ENCODE data around the gene MCL1. TPM values are rescaled to one million over a fixed set of nuclear protein-coding genes. Genes with fewer than 3 reads are reported as not detected.

Gene MCL1
- polyA plus RNA-seq, 2 of the 4 experiments (the other 2 are of a cell fraction): 80.0 to 202 TPM

GRCh38 chr1:150561254-150561973 is 18.0 kb downstream of the MCL1 start (continued):
- TF ChIP-seq, protein P1, sequence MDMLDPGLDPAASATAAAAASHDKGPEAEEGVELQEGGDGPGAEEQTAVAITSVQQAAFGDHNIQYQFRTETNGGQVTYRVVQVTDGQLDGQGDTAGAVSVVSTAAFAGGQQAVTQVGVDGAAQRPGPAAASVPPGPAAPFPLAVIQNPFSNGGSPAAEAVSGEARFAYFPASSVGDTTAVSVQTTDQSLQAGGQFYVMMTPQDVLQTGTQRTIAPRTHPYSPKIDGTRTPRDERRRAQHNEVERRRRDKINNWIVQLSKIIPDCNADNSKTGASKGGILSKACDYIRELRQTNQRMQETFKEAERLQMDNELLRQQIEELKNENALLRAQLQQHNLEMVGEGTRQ (IDR thresholded peaks at IDR 0.05): no peak
- TF ChIP-seq ATOH8 (CRISPR knock-in tag; IDR thresholded peaks at IDR 0.05; ENCODE audit: low read depth) (no peak), JUN (IDR thresholded peaks at IDR 0.05) (peak; percentile 83 to 88), EHMT2 (IDR thresholded peaks at IDR 0.05; ENCODE audit: low read depth) (no peak), POLR2AphosphoS2 (conservative IDR thresholded peaks at IDR 0.05; ENCODE audit: low read length) (peak; percentile 33; the same call in 1 of the 2 replicates), CHD4 (IDR thresholded peaks at IDR 0.05; ENCODE audit: borderline replicate concordance) (no peak), SREBF2 (IDR thresholded peaks at IDR 0.05) (no peak), RAD21 (conservative IDR thresholded peaks at IDR 0.05 in 1 of 2, IDR thresholded peaks at IDR 0.05 in 1 of 2) (peak; percentile 32 to 60), TFCP2L1 (CRISPR knock-in tag; IDR thresholded peaks at IDR 0.05) (0 out of 2 replicates have a peak, but pooled peaks have one; percentile 7), RARB (CRISPR knock-in tag; IDR thresholded peaks at IDR 0.05) (no peak), FOSL2 (IDR thresholded peaks at IDR 0.05) (peak; percentile 19; the same call in 1 of the 2 replicates), FOSL2 (CRISPR knock-in tag; IDR thresholded peaks at IDR 0.05) (peak; percentile 87), EP300 (IDR thresholded peaks at IDR 0.05) (no peak), EHF (CRISPR knock-in tag; IDR thresholded peaks at IDR 0.05) (no peak; the same call in 1 of the 2 replicates), POLR2A (IDR thresholded peaks at IDR 0.05; ENCODE audit: low read length) (peak; percentile 44), BHLHE40 (IDR thresholded peaks at IDR 0.05; ENCODE audit: low read depth, low read length) (no peak), CBX8 (IDR thresholded peaks at IDR 0.05) (no peak), TP53 (CRISPR knock-in tag; IDR thresholded peaks at IDR 0.05) (no peak), SMC3 (IDR thresholded peaks at IDR 0.05) (peak; percentile 37; the same call in 2 of the 3 replicates), GATA3 (IDR thresholded peaks at IDR 0.05; ENCODE audit: borderline replicate concordance) (no peak; the same call in 1 of the 2 replicates), HOXB13 (CRISPR knock-in tag; IDR thresholded peaks at IDR 0.05; ENCODE audit: low read depth) (peak; percentile 51; the same call in 1 of the 2 replicates), FOSB (CRISPR knock-in tag; IDR thresholded peaks at IDR 0.05) (peak; percentile 15; the same call in 1 of the 2 replicates), HOXB5 (CRISPR knock-in tag; IDR thresholded peaks at IDR 0.05) (no peak; the same call in 1 of the 2 replicates), HOXA7 (CRISPR knock-in tag; IDR thresholded peaks at IDR 0.05) (no peak), ZFP36 (IDR thresholded peaks at IDR 0.05; ENCODE audit: borderline replicate concordance, partially characterized antibody) (no peak), BCL3 (IDR thresholded peaks at IDR 0.05) (peak; percentile 72; the same call in 2 of the 3 replicates), NPAS2 (CRISPR knock-in tag; IDR thresholded peaks at IDR 0.05; ENCODE audit: borderline replicate concordance) (no peak), CEBPB (IDR thresholded peaks at IDR 0.05) (no peak), NR3C1 (IDR thresholded peaks at IDR 0.05) (no peak), ZC3H11A (IDR thresholded peaks at IDR 0.05) (no peak), CHD2 (IDR thresholded peaks at IDR 0.05; ENCODE audit: low read length, partially characterized antibody) (no peak), RFX5 (IDR thresholded peaks at IDR 0.05) (no peak), FOXS1 (CRISPR knock-in tag; IDR thresholded peaks at IDR 0.05) (no peak), KDM1A (IDR thresholded peaks at IDR 0.05; ENCODE audit: low read depth) (no peak), ESRRA (IDR thresholded peaks at IDR 0.05; ENCODE audit: borderline replicate concordance, low read length) (no peak)
- TF ChIP-seq, protein P2, sequence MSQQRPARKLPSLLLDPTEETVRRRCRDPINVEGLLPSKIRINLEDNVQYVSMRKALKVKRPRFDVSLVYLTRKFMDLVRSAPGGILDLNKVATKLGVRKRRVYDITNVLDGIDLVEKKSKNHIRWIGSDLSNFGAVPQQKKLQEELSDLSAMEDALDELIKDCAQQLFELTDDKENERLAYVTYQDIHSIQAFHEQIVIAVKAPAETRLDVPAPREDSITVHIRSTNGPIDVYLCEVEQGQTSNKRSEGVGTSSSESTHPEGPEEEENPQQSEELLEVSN (IDR thresholded peaks at IDR 0.05; ENCODE audit: borderline replicate concordance, low read depth): 0 out of 2 replicates have a peak, but pooled peaks have one; percentile 39

All from A549 (cell line).